SK-N-SH (cell line): Measurements from ENCODE around the gene ASAP2.

Experiments used
- CTCF ChIP-seq: fragments of 200-600 bp; sonication (generic); IDR thresholded peaks from 2 replicates; pipeline ENCODE4 v1.6.1; 2017; ENCODE audit warnings: antibody characterized with exemption, mild to moderate bottlenecking, moderate library complexity
- FOXM1 ChIP-seq: IDR thresholded peaks from 2 replicates; pipeline ENCODE4 v1.4.0; 2012; ENCODE audit warnings: low read depth, mild to moderate bottlenecking
- NFIC ChIP-seq: IDR thresholded peaks from 2 replicates; pipeline ENCODE4 v1.4.0; 2012; ENCODE audit warnings: borderline replicate concordance
- POLR2AphosphoS5 ChIP-seq: IDR thresholded peaks from 2 replicates; pipeline ENCODE4 v1.6.1; 2012; ENCODE audit warnings: low read depth, low read length
- RAD21 ChIP-seq: IDR thresholded peaks from 2 replicates; pipeline ENCODE4 v1.6.1; 2012; ENCODE audit warnings: mild to moderate bottlenecking, low read length

GRCh38 chr2:9297807-9298206 lies 91.2 kb downstream of the ASAP2 start:
- no peak for TF ChIP-seq CTCF
- no peak for TF ChIP-seq NFIC
- TF ChIP-seq RAD21 = no peak
- no peak for TF ChIP-seq POLR2AphosphoS5
- TF ChIP-seq FOXM1 = no peak
